OCI-LY7 (cell line): Measurements from ENCODE around the gene IFT80. TPM values are rescaled to one million over a fixed set of nuclear protein-coding genes. Genes with fewer than 3 reads are reported as not detected.

Source experiments
- BruUV-seq: library from RNA; stranded (reverse); fragments of 400-500 nt; replicated peaks from 2 replicates; lab custom pipeline; 2021; lab: Mats Ljungman, UMichigan
- CTCF ChIA-PET: fragments of 300-600 bp; sonication (Branson Sonifier 250); formaldehyde crosslinking; loops from one replicate; lab custom pipeline; 2022; ENCODE audit warnings: antibody characterized with exemption; ENCODE audit not compliant: unreplicated experiment; lab: Charles Lee
- POLR2A ChIA-PET: fragments of 300-600 bp; sonication (Branson Sonifier 250); formaldehyde crosslinking; loops from one replicate; lab custom pipeline; 2022; ENCODE audit warnings: antibody characterized with exemption; lab: Charles Lee
- DNase-seq: peaks from one replicate; pipeline ENCODE4 v3.0.0-alpha.2; 2015; ENCODE audit warnings: low spot score
- H2AFZ ChIP-seq: fragments of 200-600 bp; sonication (generic), shearing (Covaris generic); 2 replicates; pipeline ENCODE4 v1.6.1; 2014; ENCODE audit warnings: mild to moderate bottlenecking, antibody characterized with exemption, low read length, moderate library complexity
- H3K27ac ChIP-seq: fragments of 200-600 bp; sonication (generic); 2 replicates; pipeline ENCODE4 v1.5.1; 2014; ENCODE audit warnings: mixed run types, low read depth, mild to moderate bottlenecking, moderate library complexity, low read length, inconsistent platforms; ENCODE audit not compliant: poor library complexity, severe bottlenecking
- H3K36me3 ChIP-seq: fragments of 200-600 bp; sonication (generic); 2 replicates; pipeline ENCODE4 v1.6.1; 2014; ENCODE audit warnings: mild to moderate bottlenecking, antibody characterized with exemption, low read length, moderate library complexity, mixed read lengths; ENCODE audit not compliant: insufficient read depth
- H3K4me1 ChIP-seq: fragments of 200-600 bp; sonication (generic); 2 replicates; pipeline ENCODE4 v1.5.1; 2014; ENCODE audit warnings: mild to moderate bottlenecking, low read length; ENCODE audit not compliant: insufficient read depth, poor library complexity, severe bottlenecking
- H3K4me2 ChIP-seq: fragments of 200-600 bp; sonication (generic); 2 replicates; pipeline ENCODE4 v1.6.1; 2014; ENCODE audit warnings: mild to moderate bottlenecking, low read length
- H3K4me3 ChIP-seq: fragments of 200-600 bp; sonication (generic); 2 replicates; pipeline ENCODE4 v1.5.1; 2014; ENCODE audit warnings: mild to moderate bottlenecking, low read depth, low read length; ENCODE audit not compliant: poor library complexity, severe bottlenecking
- H3K79me2 ChIP-seq: fragments of 200-600 bp; sonication (generic); 2 replicates; pipeline ENCODE4 v1.6.1; 2016; ENCODE audit warnings: low read depth, mild to moderate bottlenecking, low read length, moderate library complexity, mixed read lengths; ENCODE audit not compliant: insufficient read depth
- H3K9me2 ChIP-seq: fragments of 200-600 bp; sonication (generic); 2 replicates; pipeline ENCODE4 v1.6.1; 2016; ENCODE audit warnings: mild to moderate bottlenecking, low read length, mixed read lengths; ENCODE audit not compliant: insufficient read depth
- H3K9me3 ChIP-seq: fragments of 200-600 bp; sonication (generic); 2 replicates; pipeline ENCODE4 v1.6.1; 2014; ENCODE audit warnings: mild to moderate bottlenecking, mixed run types, low read length, mixed read lengths
- H4K20me1 ChIP-seq: fragments of 200-600 bp; sonication (generic); 2 replicates; pipeline ENCODE4 v1.6.1; 2014; ENCODE audit warnings: mild to moderate bottlenecking, antibody characterized with exemption, low read length, moderate library complexity, mixed read lengths; ENCODE audit not compliant: insufficient read depth
- CTCF ChIP-seq: fragments of 200-600 bp; sonication (generic); conservative IDR thresholded peaks from 2 replicates; pipeline ENCODE4 v1.5.1; 2014; ENCODE audit warnings: mild to moderate bottlenecking, antibody characterized with exemption, low read length, moderate library complexity, mixed read lengths
- EZH2phosphoT487 ChIP-seq: fragments of 200-600 bp; sonication (generic); IDR thresholded peaks from 2 replicates; pipeline ENCODE4 v1.6.1; 2018; ENCODE audit warnings: low read depth, borderline replicate concordance, mild to moderate bottlenecking, mixed run types, antibody characterized with exemption, low read length, moderate library complexity, mixed read lengths
- intact Hi-C: fragments of 100-400 bp; cut with micrococcal nuclease; formaldehyde crosslinking; loops from one replicate; pipeline ENCODE4 v1.10.0; 2022; ENCODE audit not compliant: unreplicated experiment
- total RNA-seq, 2 experiments: library from RNA; depleted of rRNA in 1 of 2; stranded (reverse); fragments of >200 nt in 1 of 2; shearing (Covaris generic) in 1 of 2; gene quantifications; 2 replicates each; pipeline ENCODE4 v1.2.3, GENCODE V29; 2014 to 2022

IFT80 gene
- total RNA-seq, 2 experiments from 2014 or later = 33.5 to 49.5 TPM

- ChIA-PET CTCF (no interaction called here), POLR2A (interaction anchor here (0.6 to 1.9 kb wide), 8 partner anchors 10 to 353 kb away, joined by 3 to 11 read pairs (median 4); partner anchors contain the start of gene TRIM59)
- BruUV-seq = TSS peak; percentile 49
- DNase-seq = peak; percentile 39
- Histone ChIP-seq H3K4me1 (peaks cover 42% of the 10 kb centered on the region), H3K27ac (peak overlapping the region; percentile 92), H4K20me1 (peaks cover 66% of the 10 kb centered on the region), H3K4me3 (peak overlapping the region; percentile 100), H3K9me2 (no peaks in the 10 kb centered on the region), H3K9me3 (no peaks in the 10 kb centered on the region), H3K79me2 (peaks cover 98% of the 10 kb centered on the region), H3K4me2 (peak overlapping the region; percentile 84), H2AFZ (no peak overlapping the region), H3K36me3 (peaks cover 70% of the 10 kb centered on the region)
- no peak for TF ChIP-seq EZH2phosphoT487
- no peak for TF ChIP-seq CTCF
- intact Hi-C loops = no loop called here
Measured at GRCh38 chr3:160401291-160402095, 2.5 kb upstream of the IFT80 start.

GRCh38 chr3:160400702-160401150 is 1.7 kb upstream of the IFT80 start:
- no peaks in the 10 kb centered on the region for H3K9me3 ChIP-seq
- peaks cover 46% of the 10 kb centered on the region for H3K4me1 ChIP-seq
- H4K20me1 ChIP-seq = peaks cover 59% of the 10 kb centered on the region
- peak overlapping the region; percentile 92 for H3K27ac ChIP-seq
- peaks cover 98% of the 10 kb centered on the region for H3K79me2 ChIP-seq
- H3K9me2 ChIP-seq = no peaks in the 10 kb centered on the region
- peak; percentile 49 for DNase-seq
- intact Hi-C loops = no loop called here
- peak overlapping the region; percentile 100 for H3K4me3 ChIP-seq
- no peak for TF ChIP-seq CTCF
- no peak for TF ChIP-seq EZH2phosphoT487
- POLR2A ChIA-PET = interaction anchor here (1.0 to 1.9 kb wide), 8 partner anchors 10 to 49 kb away, joined by 3 to 11 read pairs (median 6); partner anchors contain the start of gene TRIM59
- peak overlapping the region; percentile 84 for H3K4me2 ChIP-seq
- H3K36me3 ChIP-seq = peaks cover 62% of the 10 kb centered on the region
- no TSS peak for BruUV-seq
- CTCF ChIA-PET = no interaction called here
- H2AFZ ChIP-seq = no peak overlapping the region
